ENCODE results near the gene ANKRD40. TPM values are rescaled to one million over a fixed set of nuclear protein-coding genes. Genes with fewer than 3 reads are reported as not detected.

Gene ANKRD40
- total and polyA plus RNA-seq, 2 donors (not counting 1 experiment from before 2014, with no cell fraction given), result 13.7 to 35.3 TPM

GRCh38 chr17:50680126-50680525, 27.6 kb downstream of the ANKRD40 start:
- Histone ChIP-seq H2AFZ (ENCODE audit: insufficient read depth, low read depth, low read length, poor library complexity, severe bottlenecking) (no peak overlapping the region), H3K9me3 (ENCODE audit: control extremely low read depth in 1 of 3, control insufficient read depth in 2 of 3, insufficient read depth in 1 of 3, low read length in 2 of 3) (no peaks in the 10 kb centered on the region), H3K27ac (ENCODE audit: low read length in 2 of 2) (no peak overlapping the region), H3K27me3 (replicated peaks in 1 of 4; ENCODE audit: control extremely low read depth in 1 of 4, control insufficient read depth in 3 of 4, insufficient read depth in 4 of 4, low read length in 3 of 4) (peaks cover 0 to 4% (median 0%) of the 10 kb centered on the region in 4 experiments), H3K36me3 (replicated peaks in 1 of 2; ENCODE audit: control extremely low read depth in 1 of 2, control insufficient read depth in 1 of 2, extremely low read depth in 1 of 2, insufficient read depth in 2 of 2, low read length in 1 of 2) (no peaks in the 10 kb centered on the region), H3K4me2 (replicated peaks; ENCODE audit: low read depth, low read length, poor library complexity, severe bottlenecking) (no peak overlapping the region), H4K20me1 (ENCODE audit: control insufficient read depth, insufficient read depth, low read length, poor library complexity, severe bottlenecking) (no peaks in the 10 kb centered on the region), H3K9ac (ENCODE audit: low read length) (no peak overlapping the region), H3K4me1 (ENCODE audit: control insufficient read depth in 2 of 2, insufficient read depth in 2 of 2, low read length in 2 of 2) (peaks cover 0 to 3% of the 10 kb centered on the region in 2 donors), H3K4me3 (ENCODE audit: control extremely low read depth in 1 of 5, extremely low read depth in 1 of 5, insufficient read depth in 1 of 5, low read depth in 2 of 5, low read length in 4 of 5) (no peak overlapping the region), H3K79me2 (ENCODE audit: control insufficient read depth, insufficient read depth, low read length) (no peaks in the 10 kb centered on the region)
- Mint-ChIP-seq H3K27ac (no peak overlapping the region), H3K9me3 (ENCODE audit: insufficient read depth) (no peaks in the 10 kb centered on the region), H3K27me3 (peaks cover 44% of the 10 kb centered on the region), H3K4me1 (peaks cover 4% of the 10 kb centered on the region), H3K4me3 (no peak overlapping the region)
- ATAC-seq (ENCODE audit: low read depth) (no peak), DNase-seq (no peak)
- ChIA-PET CTCF (no interaction called here), POLR2A (no interaction called here)
- 92% methylated on average over 5 of the region's 5 CpGs for WGBS (ENCODE audit: insufficient coverage)
- TF ChIP-seq EZH2 (IDR thresholded peaks at IDR 0.05; ENCODE audit: borderline replicate concordance, insufficient read depth, low read depth, low read length, poor library complexity, severe bottlenecking), result no peak
- TF ChIP-seq CTCF (IDR thresholded peaks at IDR 0.05), result no peak
- intact Hi-C loops (cut with micrococcal nuclease), result no loop called here

- no peak overlapping the region for H2AFZ ChIP-seq (ENCODE audit: insufficient read depth, low read depth, low read length, poor library complexity, severe bottlenecking)
- H3K27me3 ChIP-seq (replicated peaks in 1 of 4; ENCODE audit: control extremely low read depth in 1 of 4, control insufficient read depth in 3 of 4, insufficient read depth in 4 of 4, low read length in 3 of 4), result peaks cover 0 to 4% (median 0%) of the 10 kb centered on the region in 4 experiments
- DNase-seq (no peak), ATAC-seq (ENCODE audit: low read depth) (no peak)
- CTCF ChIA-PET, result no interaction called here
- Mint-ChIP-seq H3K4me1 (peaks cover 4% of the 10 kb centered on the region), H3K4me3 (no peak overlapping the region), H3K27ac (no peak overlapping the region), H3K27me3 (peaks cover 44% of the 10 kb centered on the region), H3K9me3 (ENCODE audit: insufficient read depth) (no peaks in the 10 kb centered on the region)
- no peak overlapping the region for H3K4me2 ChIP-seq (replicated peaks; ENCODE audit: low read depth, low read length, poor library complexity, severe bottlenecking)
- H3K4me3 ChIP-seq (ENCODE audit: control extremely low read depth in 1 of 5, extremely low read depth in 1 of 5, insufficient read depth in 1 of 5, low read depth in 2 of 5, low read length in 4 of 5), result no peak overlapping the region
- no peak for TF ChIP-seq CTCF (IDR thresholded peaks at IDR 0.05)
- TF ChIP-seq EZH2 (IDR thresholded peaks at IDR 0.05; ENCODE audit: borderline replicate concordance, insufficient read depth, low read depth, low read length, poor library complexity, severe bottlenecking), result no peak
- H4K20me1 ChIP-seq (ENCODE audit: control insufficient read depth, insufficient read depth, low read length, poor library complexity, severe bottlenecking), result no peaks in the 10 kb centered on the region
- intact Hi-C loops (cut with micrococcal nuclease), result no loop called here
- H3K4me1 ChIP-seq (ENCODE audit: control insufficient read depth in 2 of 2, insufficient read depth in 2 of 2, low read length in 2 of 2), result peaks cover 0 to 3% of the 10 kb centered on the region in 2 donors
- H3K79me2 ChIP-seq (ENCODE audit: control insufficient read depth, insufficient read depth, low read length), result no peaks in the 10 kb centered on the region
- H3K9ac ChIP-seq (ENCODE audit: low read length), result no peak overlapping the region
- no peaks in the 10 kb centered on the region for H3K9me3 ChIP-seq (ENCODE audit: control extremely low read depth in 1 of 3, control insufficient read depth in 2 of 3, insufficient read depth in 1 of 3, low read length in 2 of 3)
- POLR2A ChIA-PET, result no interaction called here
- H3K27ac ChIP-seq (ENCODE audit: low read length in 2 of 2), result no peak overlapping the region
- no peaks in the 10 kb centered on the region for H3K36me3 ChIP-seq (replicated peaks in 1 of 2; ENCODE audit: control extremely low read depth in 1 of 2, control insufficient read depth in 1 of 2, extremely low read depth in 1 of 2, insufficient read depth in 2 of 2, low read length in 1 of 2)
- 90% methylated on average over 6 of the region's 11 CpGs for WGBS (ENCODE audit: insufficient coverage)
Measured at GRCh38 chr17:50679008-50679544, 28.6 kb downstream of the ANKRD40 start.

Data from B cell (primary cell).